K562 treated with DMSO at 1 percent for 12 hours (cell line): ENCODE data around the gene NFATC1. TPM values are rescaled to one million over a fixed set of nuclear protein-coding genes. Genes with fewer than 3 reads are reported as not detected.

ENCODE experiments used
- total RNA-seq: library from RNA; unstranded; fragments of 300-600 nt; gene quantifications from 2 replicates; pipeline ENCODE4 v1.2.3, GENCODE V29; 2022; ENCODE audit not compliant: insufficient read depth

The NFATC1 gene
- total RNA-seq = 5.9 and 15.6 TPM in 2 replicates

DNA sequence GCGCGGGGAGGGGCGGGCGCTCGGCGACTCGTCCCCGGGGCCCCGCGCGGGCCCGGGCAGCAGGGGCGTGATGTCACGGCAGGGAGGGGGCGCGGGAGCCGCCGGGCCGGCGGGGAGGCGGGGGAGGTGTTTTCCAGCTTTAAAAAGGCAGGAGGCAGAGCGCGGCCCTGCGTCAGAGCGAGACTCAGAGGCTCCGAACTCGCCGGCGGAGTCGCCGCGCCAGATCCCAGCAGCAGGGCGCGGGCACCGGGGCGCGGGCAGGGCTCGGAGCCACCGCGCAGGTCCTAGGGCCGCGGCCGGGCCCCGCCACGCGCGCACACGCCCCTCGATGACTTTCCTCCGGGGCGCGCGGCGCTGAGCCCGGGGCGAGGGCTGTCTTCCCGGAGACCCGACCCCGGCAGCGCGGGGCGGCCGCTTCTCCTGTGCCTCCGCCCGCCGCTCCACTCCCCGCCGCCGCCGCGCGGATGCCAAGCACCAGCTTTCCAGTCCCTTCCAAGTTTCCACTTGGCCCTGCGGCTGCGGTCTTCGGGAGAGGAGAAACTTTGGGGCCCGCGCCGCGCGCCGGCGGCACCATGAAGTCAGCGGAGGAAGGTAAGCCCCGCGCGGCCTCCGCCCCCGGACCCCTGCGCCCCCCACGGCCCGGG, at the start of gene NFATC1:
TSS of gene NFATC1 (plus strand) at position 170 of the 644 bp plus-strand sequence. CDS start at position 465, 295 bp downstream.

